Measurements from ENCODE around the gene CALR. TPM values are rescaled to one million over a fixed set of nuclear protein-coding genes. Genes with fewer than 3 reads are reported as not detected.
A peak's percentile ranks its signal among the peaks of the same experiment; 100 is the strongest.
"Not testable (repeated sequence)": the region's sequence is repeated elsewhere in the genome, so short reads cannot be mapped to it uniquely, and the experiment has no call there.

CALR gene
- 100 to 1,000 TPM; 166 to 616 (median 392) TPM for total RNA-seq

DNA sequence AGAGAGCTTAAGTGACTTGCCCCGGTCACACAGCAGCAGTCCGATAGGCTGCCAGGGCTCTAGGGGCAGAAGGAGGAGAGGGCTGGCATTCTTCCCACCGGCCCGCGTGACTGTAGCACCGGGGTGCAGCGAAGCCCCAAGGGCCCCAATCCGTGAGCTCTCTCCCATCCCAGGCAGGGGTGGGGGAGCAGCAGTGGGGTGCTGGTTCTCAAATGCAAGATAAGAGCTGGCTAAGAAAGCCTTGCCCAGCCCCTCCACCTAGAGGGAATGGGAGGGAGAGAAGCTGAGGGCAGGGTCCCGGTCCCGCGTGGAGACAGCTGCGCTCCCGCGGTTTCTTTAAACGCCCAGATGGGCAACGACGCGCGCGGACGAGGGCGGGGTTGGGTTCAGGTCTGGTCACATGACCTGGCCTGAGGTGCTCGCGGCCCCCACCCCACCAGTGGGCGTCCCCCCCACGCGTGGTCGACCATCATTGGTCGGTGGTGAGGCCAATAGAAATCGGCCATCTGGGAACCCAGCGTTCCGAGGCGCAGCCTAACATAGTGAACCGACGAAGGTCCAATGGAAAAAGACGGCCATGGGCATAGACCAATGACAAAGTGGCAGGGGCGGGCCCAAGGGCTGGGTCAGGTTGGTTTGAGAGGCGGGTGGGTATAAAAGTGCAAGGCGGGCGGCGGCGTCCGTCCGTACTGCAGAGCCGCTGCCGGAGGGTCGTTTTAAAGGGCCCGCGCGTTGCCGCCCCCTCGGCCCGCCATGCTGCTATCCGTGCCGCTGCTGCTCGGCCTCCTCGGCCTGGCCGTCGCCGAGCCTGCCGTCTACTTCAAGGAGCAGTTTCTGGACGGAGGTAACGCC, at the start of gene CALR:
Gene CALR (plus strand): TSS at position 683 of the 852 bp plus-strand sequence. CDS start 71 bp downstream, at position 754.
- no peaks in the 10 kb centered on the region for H3K9me3 ChIP-seq
- intact Hi-C loops (cut with DNase I; ENCODE audit: low total_unique reads), result no loop called here
- peak; percentile 99 to 100 for DNase-seq
- H3K27ac ChIP-seq, result peak within 1 kb of the TSS; percentile 90 to 94
- peak within 1 kb of the TSS; percentile 89 to 100 for H3K4me3 ChIP-seq
- H3K4me1 ChIP-seq, result peaks cover 7 to 18% of the 10 kb centered on the region in 2 donors
- no peaks in the 10 kb centered on the region for H3K27me3 ChIP-seq
- TF ChIP-seq POLR2A (IDR thresholded peaks at IDR 0.05) (peak; percentile 100), CTCF (IDR thresholded peaks at IDR 0.05) (peak in 1 of 4 experiments; percentile 45)
- H3K36me3 ChIP-seq, result no peaks in the 10 kb centered on the region

- H3K4me3 ChIP-seq; intact Hi-C loops (cut with DNase I; ENCODE audit: low total_unique reads): not testable (repeated sequence)
- H3K27ac ChIP-seq, result peak overlapping the region in 1 of 2 donors; percentile 79
These were observed 48.1 kb upstream of the CALR start for GRCh38 chr19:12890299-12890786.

GRCh38 chr19:12890787-12891552, 47.4 kb upstream of the CALR start, which contains the start of gene GCDH:
GCDH (plus strand) TSS chr19:12891160; CDS start chr19:12891305, 145 bp downstream.
- H3K4me3 ChIP-seq, result peak within 1 kb of the TSS; percentile 92 to 94
- H3K36me3 ChIP-seq, result no peaks in the 10 kb centered on the region
- H3K4me1 ChIP-seq, result peaks cover 0 to 6% of the 10 kb centered on the region in 2 donors
- intact Hi-C loops (cut with DNase I; ENCODE audit: low total_unique reads), result no loop called here
- DNase-seq, result peak; percentile 95 to 98
- H3K27ac ChIP-seq, result peak within 1 kb of the TSS; percentile 61 to 85
- H3K27me3 ChIP-seq, result peaks cover 0 to 2% of the 10 kb centered on the region in 2 donors
- TF ChIP-seq POLR2A (IDR thresholded peaks at IDR 0.05) (peak; percentile 17 to 64), CTCF (IDR thresholded peaks at IDR 0.05) (peak in 1 of 4 experiments; percentile 34)
- H3K9me3 ChIP-seq, result no peaks in the 10 kb centered on the region

More at GRCh38 chr19:12890299-12890786, 48.1 kb upstream of the CALR start:
- not testable (repeated sequence) for H3K36me3 ChIP-seq, H3K27me3 ChIP-seq, DNase-seq, H3K9me3 ChIP-seq
- peaks cover 0 to 12% of the 10 kb centered on the region in 2 donors for H3K4me1 ChIP-seq

GRCh38 chr19:12891553-12892021, 46.8 kb upstream of the CALR start:
- Histone ChIP-seq H3K9me3 (no peaks in the 10 kb centered on the region), H3K36me3 (no peaks in the 10 kb centered on the region), H3K4me3 (peak overlapping the region; percentile 92 to 94), H3K27ac (peak overlapping the region; percentile 61 to 85), H3K4me1 (peaks cover 0 to 6% of the 10 kb centered on the region in 2 donors), H3K27me3 (no peaks in the 10 kb centered on the region)
- no peak for DNase-seq
- intact Hi-C loops (cut with DNase I; ENCODE audit: low total_unique reads), result no loop called here
- TF ChIP-seq CTCF (IDR thresholded peaks at IDR 0.05), result no peak
- no peak for TF ChIP-seq POLR2A (IDR thresholded peaks at IDR 0.05)

DNA sequence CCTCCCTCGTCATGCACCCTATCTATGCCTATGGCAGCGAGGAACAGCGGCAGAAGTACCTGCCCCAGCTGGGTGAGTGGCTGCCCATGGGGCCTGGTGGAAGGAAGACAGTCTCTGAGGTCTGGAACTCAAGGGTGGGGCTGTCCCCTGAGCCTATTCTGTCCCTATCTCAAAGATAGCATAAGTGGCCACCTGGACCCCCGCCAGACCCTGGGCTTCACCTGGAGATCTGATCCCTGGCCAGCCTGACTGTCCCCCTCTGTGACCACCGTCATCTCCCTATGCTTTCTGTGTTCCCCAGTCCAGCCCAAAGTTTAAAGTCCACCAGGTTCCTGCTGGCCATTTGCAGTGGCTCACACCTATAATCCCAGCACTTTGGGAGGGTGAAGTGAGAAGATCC, 44.8 kb upstream of the CALR start:
- H3K27me3 ChIP-seq, result no peaks in the 10 kb centered on the region
- intact Hi-C loops (cut with DNase I; ENCODE audit: low total_unique reads), result no loop called here
- no peak for TF ChIP-seq POLR2A (IDR thresholded peaks at IDR 0.05)
- no peak for TF ChIP-seq CTCF (IDR thresholded peaks at IDR 0.05)
- no peaks in the 10 kb centered on the region for H3K36me3 ChIP-seq
- DNase-seq, result no peak
- H3K27ac ChIP-seq, result no peak overlapping the region
- H3K4me3 ChIP-seq, result no peak overlapping the region
- peaks cover 0 to 6% of the 10 kb centered on the region in 2 donors for H3K4me1 ChIP-seq
- no peaks in the 10 kb centered on the region for H3K9me3 ChIP-seq
